Neural progenitor cell (in vitro differentiated cells): Measurements from ENCODE around the gene OCIAD2. TPM values are rescaled to one million over a fixed set of nuclear protein-coding genes. Genes with fewer than 3 reads are reported as not detected.
A peak's percentile ranks its signal among the peaks of the same experiment; 100 is the strongest.
"Not testable (repeated sequence)": the region's sequence is repeated elsewhere in the genome, so short reads cannot be mapped to it uniquely, and the experiment has no call there.

ENCODE experiments used
- DNase-seq: peaks from one replicate; pipeline ENCODE4 v3.0.0-alpha.2; 2016; ENCODE audit warnings: low spot score
- H2AFZ ChIP-seq: fragments of 200-600 bp; sonication (generic); replicated peaks from 2 replicates; pipeline ENCODE4 v1.6.1; 2016; ENCODE audit warnings: antibody characterized with exemption
- H3F3A ChIP-seq: fragments of 200-600 bp; sonication (generic); 2 replicates; pipeline ENCODE4 v1.6.1; 2016; ENCODE audit warnings: antibody characterized with exemption, low read depth
- H3K27ac ChIP-seq: fragments of 200-600 bp; sonication (generic); 2 replicates; pipeline ENCODE4 v1.5.1; 2016; ENCODE audit warnings: mild to moderate bottlenecking
- H3K27me3 ChIP-seq: fragments of 200-600 bp; sonication (generic); 2 replicates; pipeline ENCODE4 v1.6.1; 2016; ENCODE audit warnings: mild to moderate bottlenecking, moderate library complexity
- H3K36me3 ChIP-seq: fragments of 200-600 bp; sonication (generic); 2 replicates; pipeline ENCODE4 v1.5.1; 2016
- H3K4me1 ChIP-seq: fragments of 200-600 bp; sonication (generic); 2 replicates; pipeline ENCODE4 v1.6.1; 2016; ENCODE audit warnings: mixed run types
- H3K4me2 ChIP-seq: fragments of 200-600 bp; sonication (generic); 2 replicates; pipeline ENCODE4 v1.6.1; 2016
- H3K4me3 ChIP-seq: fragments of 200-600 bp; sonication (generic); 2 replicates; pipeline ENCODE4 v1.5.1; 2016
- H3K79me2 ChIP-seq: fragments of 200-600 bp; sonication (generic); 2 replicates; pipeline ENCODE4 v1.6.1; 2016; ENCODE audit warnings: low read depth
- H3K9ac ChIP-seq: fragments of 200-600 bp; sonication (generic); 2 replicates; pipeline ENCODE4 v1.6.1; 2016
- H3K9me3 ChIP-seq: fragments of 200-600 bp; sonication (generic); 2 replicates; pipeline ENCODE4 v1.5.1; 2016; ENCODE audit warnings: low read depth
- H4K20me1 ChIP-seq: fragments of 200-600 bp; sonication (generic); 2 replicates; pipeline ENCODE4 v1.6.1; 2016; ENCODE audit warnings: low read depth
- H3K27ac Mint-ChIP-seq: 3 replicates; pipeline ENCODE4 v1.8.0; 2021; ENCODE audit warnings: mixed read lengths
- H3K27me3 Mint-ChIP-seq: 2 replicates; pipeline ENCODE4 v1.8.0; 2022; ENCODE audit warnings: low read depth, mild to moderate bottlenecking, inconsistent platforms, moderate library complexity, mixed read lengths; ENCODE audit not compliant: insufficient read depth
- H3K36me3 Mint-ChIP-seq: 3 replicates; pipeline ENCODE4 v1.8.0; 2021; ENCODE audit warnings: mixed read lengths
- H3K4me1 Mint-ChIP-seq: 3 replicates; pipeline ENCODE4 v1.8.0; 2021; ENCODE audit warnings: mixed read lengths
- H3K4me3 Mint-ChIP-seq: 3 replicates; pipeline ENCODE4 v1.8.0; 2021; ENCODE audit warnings: mild to moderate bottlenecking, moderate library complexity, mixed read lengths
- H3K9me3 Mint-ChIP-seq: 3 replicates; pipeline ENCODE4 v1.8.0; 2020; ENCODE audit warnings: mixed read lengths
- CTCF ChIP-seq: fragments of 200-600 bp; sonication (generic); IDR thresholded peaks from 2 replicates; pipeline ENCODE4 v1.5.1; 2017; ENCODE audit warnings: antibody characterized with exemption, mild to moderate bottlenecking
- EZH2 ChIP-seq: fragments of 200-600 bp; sonication (generic); IDR thresholded peaks from 2 replicates; pipeline ENCODE4 v1.6.1; 2017; ENCODE audit warnings: antibody characterized with exemption, mild to moderate bottlenecking, moderate library complexity
- EZH2phosphoT487 ChIP-seq: fragments of 200-600 bp; sonication (generic); IDR thresholded peaks from 2 replicates; pipeline ENCODE4 v1.6.1; 2017; ENCODE audit warnings: antibody characterized with exemption
- total RNA-seq: library from RNA; depleted of rRNA; stranded (reverse); fragments of >200 nt; gene quantifications from 2 replicates; pipeline ENCODE4 v1.2.3, GENCODE V29; 2015; ENCODE audit warnings: low replicate concordance

Gene OCIAD2
- total RNA-seq, 1 donor from 2014 or later: 28.8 TPM

- Histone ChIP-seq H3K4me2 (no peak overlapping the region), H3K9me3 (no peaks in the 10 kb centered on the region), H3K4me3 (no peak overlapping the region), H3K79me2 (no peaks in the 10 kb centered on the region), H3K36me3 (no peaks in the 10 kb centered on the region), H2AFZ (no peak overlapping the region), H4K20me1 (peaks cover 5% of the 10 kb centered on the region), H3K9ac (no peak overlapping the region), H3K4me1 (peaks cover 6% of the 10 kb centered on the region), H3K27me3 (no peaks in the 10 kb centered on the region), H3K27ac (no peak overlapping the region), H3F3A (peaks cover 6% of the 10 kb centered on the region)
- TF ChIP-seq EZH2: no peak
- TF ChIP-seq CTCF: peak; percentile 12
- no peaks in the 10 kb centered on the region for H3K9me3 Mint-ChIP-seq
- H3K27me3 Mint-ChIP-seq: no peaks in the 10 kb centered on the region
- H3K27ac Mint-ChIP-seq: no peak overlapping the region
- H3K36me3 Mint-ChIP-seq: no peaks in the 10 kb centered on the region
- H3K4me3 Mint-ChIP-seq: no peak overlapping the region
- peaks cover 10% of the 10 kb centered on the region for H3K4me1 Mint-ChIP-seq
- no peak for DNase-seq
Measured at GRCh38 chr4:48896845-48897244, 9.7 kb downstream of the OCIAD2 start.

- peaks cover 2% of the 10 kb centered on the region for H3K36me3 Mint-ChIP-seq
- no peaks in the 10 kb centered on the region for H3K4me1 Mint-ChIP-seq
- Histone ChIP-seq H4K20me1 (no peaks in the 10 kb centered on the region), H3K9ac (no peak overlapping the region), H3K36me3 (no peaks in the 10 kb centered on the region), H2AFZ (no peak overlapping the region), H3K4me3 (no peak overlapping the region), H3K4me2 (no peak overlapping the region), H3K27me3 (no peaks in the 10 kb centered on the region), H3F3A (no peaks in the 10 kb centered on the region), H3K79me2 (no peaks in the 10 kb centered on the region), H3K9me3 (no peaks in the 10 kb centered on the region), H3K4me1 (no peaks in the 10 kb centered on the region), H3K27ac (no peak overlapping the region)
- H3K27ac Mint-ChIP-seq: no peak overlapping the region
- H3K27me3 Mint-ChIP-seq: no peaks in the 10 kb centered on the region
- no peaks in the 10 kb centered on the region for H3K9me3 Mint-ChIP-seq
- DNase-seq: no peak
- H3K4me3 Mint-ChIP-seq: no peak overlapping the region
- TF ChIP-seq EZH2 (no peak), CTCF (no peak), EZH2phosphoT487 (no peak)
Measured at GRCh38 chr4:48891028-48891619, 15.4 kb downstream of the OCIAD2 start.

DNA sequence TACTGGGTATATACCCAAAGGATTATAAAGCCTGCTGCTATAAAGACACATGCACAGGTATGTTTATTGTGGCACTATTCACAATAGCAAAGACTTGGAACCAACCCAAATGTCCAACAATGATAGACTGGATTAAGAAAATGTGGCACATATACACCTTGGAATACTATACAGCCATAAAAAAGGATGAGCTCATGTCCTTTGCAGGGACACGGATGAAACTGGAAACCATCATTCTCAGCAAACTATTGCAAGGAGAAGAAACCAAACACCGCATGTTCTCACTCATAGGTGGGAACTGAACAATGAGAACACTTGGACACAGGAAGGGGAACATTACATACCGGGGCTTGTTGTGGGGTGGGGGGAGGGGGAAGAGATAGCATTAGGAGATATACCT, 16.8 kb downstream of the OCIAD2 start:
- not testable (repeated sequence) for H3K27ac Mint-ChIP-seq, H3K27me3 Mint-ChIP-seq, H3K79me2 ChIP-seq, H3K4me3 Mint-ChIP-seq, H2AFZ ChIP-seq, H3K27ac ChIP-seq, H3K4me3 ChIP-seq, H3K9ac ChIP-seq, DNase-seq, H3K27me3 ChIP-seq, H3K36me3 Mint-ChIP-seq, H3K9me3 Mint-ChIP-seq, H3K9me3 ChIP-seq, H3F3A ChIP-seq, H3K4me1 Mint-ChIP-seq, H4K20me1 ChIP-seq, H3K4me2 ChIP-seq, H3K36me3 ChIP-seq, H3K4me1 ChIP-seq

GRCh38 chr4:48881646-48882045, 24.9 kb downstream of the OCIAD2 start:
- H3K27ac Mint-ChIP-seq, H2AFZ ChIP-seq, H3K36me3 ChIP-seq, H3K4me1 ChIP-seq, H3K4me3 ChIP-seq, H3K27ac ChIP-seq, DNase-seq, H3K4me3 Mint-ChIP-seq, H3K4me2 ChIP-seq, H3K9me3 Mint-ChIP-seq, H3K79me2 ChIP-seq, H3K27me3 ChIP-seq, H3K27me3 Mint-ChIP-seq, H3K9ac ChIP-seq, H4K20me1 ChIP-seq, H3F3A ChIP-seq, H3K4me1 Mint-ChIP-seq, H3K36me3 Mint-ChIP-seq, H3K9me3 ChIP-seq: not testable (repeated sequence)
